Right lobe of liver (tissue), 6 donors: ENCODE data around the gene SDK1. TPM values are rescaled to one million over a fixed set of nuclear protein-coding genes. Genes with fewer than 3 reads are reported as not detected.

Experiments used
- ATAC-seq, 4 donors: fragments of 200-7000 bp; cut with Tn5 transposase; one replicate each; pipeline ENCODE4 v1.9.1; 2020; ENCODE audit warnings: mild to moderate bottlenecking in 4 of 4, moderate library complexity in 4 of 4
- DNase-seq, 3 donors: peaks; one replicate each; pipeline ENCODE4 v3.0.0-alpha.2; 2020
- H3K27ac ChIP-seq, 3 donors: fragments of 200-600 bp; one replicate each; pipeline ENCODE4 v1.8.0; 2022
- H3K27me3 ChIP-seq, 2 donors: fragments of 200-600 bp; one replicate each; pipeline ENCODE4 v1.8.0; 2022
- H3K36me3 ChIP-seq, 4 donors: fragments of 200-600 bp; sonication (generic) in 1 of 4; one replicate each; pipeline versions ENCODE4 v1.5.1 to v1.8.0; 2017 to 2022; ENCODE audit warnings: control low read depth in 1 of 4
- H3K4me1 ChIP-seq, 4 donors: fragments of 200-600 bp; sonication (generic) in 1 of 4; one replicate each; pipeline versions ENCODE4 v1.5.1 to v1.8.0; 2017 to 2022; ENCODE audit warnings: control low read depth in 1 of 4
- H3K4me3 ChIP-seq, 3 donors: fragments of 200-600 bp; one replicate each; pipeline ENCODE4 v1.8.0; 2022
- H3K9me3 ChIP-seq, 4 donors: fragments of 200-600 bp; sonication (generic) in 1 of 4; one replicate each; pipeline versions ENCODE4 v1.5.1 to v1.8.0; 2017 to 2022; ENCODE audit warnings: control low read depth in 1 of 4
- CTCF ChIP-seq, 4 donors: fragments of 200-600 bp in 3 of 4; fragments of 450-650 bp in 1 of 4; IDR thresholded peaks; one replicate each; pipeline versions ENCODE4 v1.5.1 to v1.8.0; 2016 to 2022; ENCODE audit warnings: antibody characterized with exemption in 4 of 4, mild to moderate bottlenecking in 2 of 4
- POLR2A ChIP-seq: fragments of 450-650 bp; IDR thresholded peaks from one replicate; pipeline ENCODE4 v1.6.1; 2017; ENCODE audit warnings: antibody characterized with exemption, mild to moderate bottlenecking
- WGBS: methylation state at CpG from one replicate; pipeline ENCODE4 v1.1.6; 2018; ENCODE audit warnings: low coverage, low lambda C conversion rate; ENCODE audit not compliant: insufficient coverage; ENCODE audit errors: missing lambda C conversion rate; 5-methylcytosine and 5-hydroxymethylcytosine counted together
- intact Hi-C, 2 donors: fragments of 100-400 bp; cut with DNase I; formaldehyde crosslinking; loops; one replicate each; pipeline versions ENCODE4 v1.11.2 to v1.14.1; 2022
- total RNA-seq, 6 experiments: library from RNA; depleted of rRNA in 2 of 6; stranded (reverse); fragments of >200 nt in 2 of 6; fragmentation: NEBNext Ultra II Directional in 3 of 6; extraction: Animal tissue kit (Norgen Biotek cat#: 25700) in 3 of 6; gene quantifications; one replicate each; pipeline versions ENCODE4 v1.1.0 to v1.2.4, GENCODE V29; 2016 to 2023
- donor health status: DM: no; HTN: yes; CAD: no.
- donor health status: DM: no; HTN: no; CAD: no.
- donor health status: DM: no; HTN: no; CAD: no.
- donor health status: DM: no; HTN: yes; CAD: no.
- donor health status: DM: no; HTN: yes; CAD: no.

The SDK1 gene
- total RNA-seq, 6 experiments from 2014 or later = 0.07 to 1.4 (median 0.65) TPM

GRCh38 chr7:4209126-4209525 is 908.1 kb downstream of the SDK1 start:
- H3K4me3 ChIP-seq = no peak overlapping the region
- H3K27me3 ChIP-seq = no peaks in the 10 kb centered on the region
- no peaks in the 10 kb centered on the region for H3K4me1 ChIP-seq
- TF ChIP-seq CTCF (IDR thresholded peaks at IDR 0.05) = no peak
- ATAC-seq = no peak
- no peak overlapping the region for H3K27ac ChIP-seq
- no peaks in the 10 kb centered on the region for H3K36me3 ChIP-seq
- intact Hi-C loops = no loop called here
- no peaks in the 10 kb centered on the region for H3K9me3 ChIP-seq
- 40% methylated on average over 1 of the region's 10 CpGs for WGBS
- DNase-seq = peak in 1 of 3 donors; percentile 42

- 56% methylated on average over 3 of the region's 20 CpGs for WGBS
- Histone ChIP-seq H3K4me3 (no peak overlapping the region), H3K36me3 (no peaks in the 10 kb centered on the region), H3K4me1 (no peaks in the 10 kb centered on the region), H3K27me3 (no peaks in the 10 kb centered on the region), H3K27ac (no peak overlapping the region), H3K9me3 (no peaks in the 10 kb centered on the region)
- no peak for TF ChIP-seq CTCF (IDR thresholded peaks at IDR 0.05)
- peak in 1 of 3 donors; percentile 35 for DNase-seq
- ATAC-seq = no peak
- intact Hi-C loops = no loop called here
Observed at GRCh38 chr7:4209966-4210365, 908.9 kb downstream of the SDK1 start.

- DNase-seq = peak in 1 of 3 donors; percentile 22
- no peak overlapping the region for H3K4me3 ChIP-seq
- no peak overlapping the region for H3K27ac ChIP-seq
- H3K9me3 ChIP-seq = no peaks in the 10 kb centered on the region
- no peak for TF ChIP-seq POLR2A
- TF ChIP-seq CTCF (IDR thresholded peaks at IDR 0.05) = no peak
- no peaks in the 10 kb centered on the region for H3K4me1 ChIP-seq
- WGBS = 79% methylated on average over 8 of the region's 13 CpGs
- ATAC-seq = no peak
- H3K36me3 ChIP-seq = no peaks in the 10 kb centered on the region
- intact Hi-C loops = no loop called here
- H3K27me3 ChIP-seq = no peaks in the 10 kb centered on the region
Observed at GRCh38 chr7:4210821-4211220, 909.8 kb downstream of the SDK1 start.

- WGBS = 79% methylated on average over 8 of the region's 11 CpGs
- no peak for ATAC-seq
- intact Hi-C loops = no loop called here
- no peak overlapping the region for H3K27ac ChIP-seq
- no peaks in the 10 kb centered on the region for H3K27me3 ChIP-seq
- no peaks in the 10 kb centered on the region for H3K36me3 ChIP-seq
- H3K4me3 ChIP-seq = no peak overlapping the region
- no peak for TF ChIP-seq POLR2A
- TF ChIP-seq CTCF (IDR thresholded peaks at IDR 0.05) = no peak
- no peaks in the 10 kb centered on the region for H3K9me3 ChIP-seq
- H3K4me1 ChIP-seq = no peaks in the 10 kb centered on the region
- peak in 1 of 3 donors; percentile 29 for DNase-seq
Observed at GRCh38 chr7:4211261-4211660, 910.2 kb downstream of the SDK1 start.

GRCh38 chr7:4212376-4212775 is 911.3 kb downstream of the SDK1 start:
- intact Hi-C loops = no loop called here
- WGBS = 79% methylated on average over 9 of the region's 12 CpGs
- H3K4me1 ChIP-seq = no peaks in the 10 kb centered on the region
- H3K27ac ChIP-seq = no peak overlapping the region
- H3K9me3 ChIP-seq = no peaks in the 10 kb centered on the region
- H3K4me3 ChIP-seq = no peak overlapping the region
- TF ChIP-seq POLR2A = no peak
- no peak for TF ChIP-seq CTCF (IDR thresholded peaks at IDR 0.05)
- no peak for ATAC-seq
- DNase-seq = peak in 1 of 3 donors; percentile 35
- no peaks in the 10 kb centered on the region for H3K27me3 ChIP-seq
- no peaks in the 10 kb centered on the region for H3K36me3 ChIP-seq
